Stomach (tissue), 4 donors: ENCODE data around the gene STPG4.

Experiments used
- CTCF ChIP-seq, 7 experiments: fragments of 450-650 bp in 4 of 7; fragments of 200-600 bp in 3 of 7; sonication (generic) in 3 of 7; IDR thresholded peaks; one replicate each; pipeline ENCODE4 v1.5.1; 2016 to 2019; ENCODE audit warnings: antibody characterized with exemption in 7 of 7, control low read depth in 2 of 7, mild to moderate bottlenecking in 1 of 7
- EP300 ChIP-seq: sonication (generic); formaldehyde crosslinking; IDR thresholded peaks from one replicate; pipeline ENCODE4 v1.6.1; 2017; ENCODE audit warnings: antibody characterized with exemption

- TF ChIP-seq CTCF (IDR thresholded peaks at IDR 0.05) (no peak), EP300 (no peak)
Measured at GRCh38 chr2:47201224-47201623, 46.1 kb upstream of the STPG4 start.
